Putamen (tissue), 1 donor: Measurements from ENCODE around the gene C19orf44.
"Not testable (repeated sequence)": the region's sequence is repeated elsewhere in the genome, so short reads cannot be mapped to it uniquely, and the experiment has no call there.

ENCODE experiments used
- DNase-seq: peaks from one replicate; pipeline ENCODE4 v3.0.0-alpha.2; 2016; ENCODE audit warnings: low spot score

C19orf44 gene

GRCh38 chr19:16537111-16537510 is 40.9 kb downstream of the C19orf44 start:
- no peak for DNase-seq

- DNase-seq: no peak
Observed at GRCh38 chr19:16540948-16541347, 44.8 kb downstream of the C19orf44 start.

GRCh38 chr19:16541526-16542044 is 45.4 kb downstream of the C19orf44 start:
- no peak for DNase-seq

GRCh38 chr19:16542045-16542909 is 46.1 kb downstream of the C19orf44 start, which contains the start of gene CHERP:
TSS of gene CHERP (minus strand) at chr19:16542437. CDS start at chr19:16542378, 59 bp downstream.
- peak; percentile 96 for DNase-seq

- DNase-seq: no peak
Observed at GRCh38 chr19:16542910-16543472, 46.8 kb downstream of the C19orf44 start.

- not testable (repeated sequence) for DNase-seq
Observed at GRCh38 chr19:16543734-16544133, 47.5 kb downstream of the C19orf44 start.

- DNase-seq: no peak
Observed at GRCh38 chr19:16544473-16545231, 48.5 kb downstream of the C19orf44 start.

- no peak for DNase-seq
Observed at GRCh38 chr19:16548956-16549355, 52.8 kb downstream of the C19orf44 start.

GRCh38 chr19:16551902-16552301 is 55.7 kb downstream of the C19orf44 start:
- not testable (repeated sequence) for DNase-seq

GRCh38 chr19:16554776-16555175 is 58.6 kb downstream of the C19orf44 start:
- DNase-seq: no peak

GRCh38 chr19:16559780-16560276 is 63.6 kb downstream of the C19orf44 start:
- DNase-seq: no peak

GRCh38 chr19:16561382-16561781 is 65.2 kb downstream of the C19orf44 start:
- DNase-seq: no peak

GRCh38 chr19:16562608-16563025 is 66.4 kb downstream of the C19orf44 start:
- no peak for DNase-seq

GRCh38 chr19:16564842-16565241 is 68.6 kb downstream of the C19orf44 start:
- no peak for DNase-seq

GRCh38 chr19:16566161-16566560 is 70.0 kb downstream of the C19orf44 start:
- DNase-seq: no peak

- DNase-seq: no peak
Observed at GRCh38 chr19:16566702-16567101, 70.5 kb downstream of the C19orf44 start.

GRCh38 chr19:16569609-16570320 is 73.6 kb downstream of the C19orf44 start:
- no peak for DNase-seq
